Prostate gland (tissue), 2 donors: ENCODE results near the gene PAK5. TPM values are rescaled to one million over a fixed set of nuclear protein-coding genes. Genes with fewer than 3 reads are reported as not detected.

ENCODE experiments used
- DNase-seq: peaks from one replicate; pipeline ENCODE4 v3.0.0-alpha.2; 2019; ENCODE audit warnings: low spot score
- H3K27ac ChIP-seq, 2 donors: fragments of 200-600 bp; sonication (generic); 2 replicates each; pipeline ENCODE4 v1.5.1; 2017 to 2019
- H3K27me3 ChIP-seq: fragments of 200-600 bp; sonication (generic); replicated peaks from 2 replicates; pipeline ENCODE4 v1.5.1; 2019; ENCODE audit not compliant: insufficient read depth
- H3K36me3 ChIP-seq, 2 donors: fragments of 200-600 bp; sonication (generic); 1 replicate in 1 of 2; 2 replicates in 1 of 2; pipeline versions ENCODE4 v1.5.1 to v1.8.1; 2017 to 2019
- H3K4me1 ChIP-seq: fragments of 200-600 bp; sonication (generic); replicated peaks from 2 replicates; pipeline ENCODE4 v1.5.1; 2019
- H3K4me3 ChIP-seq, 2 donors: fragments of 200-600 bp; sonication (generic); 2 replicates each; pipeline ENCODE4 v1.5.1; 2017 to 2019
- H3K9me3 ChIP-seq: fragments of 200-600 bp; sonication (generic); 2 replicates; pipeline ENCODE4 v1.5.1; 2017
- CTCF ChIP-seq, 4 experiments: fragments of 200-600 bp in 2 of 4; fragments of 450-650 bp in 2 of 4; sonication (generic) in 2 of 4; IDR thresholded peaks; 1 replicate in 3 of 4; 2 replicates in 1 of 4; pipeline ENCODE4 v1.5.1; 2016 to 2019; ENCODE audit warnings: antibody characterized with exemption in 4 of 4, mild to moderate bottlenecking in 2 of 4, moderate library complexity in 2 of 4
- POLR2A ChIP-seq: fragments of 450-650 bp; IDR thresholded peaks from one replicate; pipeline ENCODE4 v1.6.1; 2016; ENCODE audit warnings: antibody characterized with exemption, mild to moderate bottlenecking
- POLR2AphosphoS5 ChIP-seq: sonication (generic); formaldehyde crosslinking; IDR thresholded peaks from one replicate; pipeline ENCODE4 v1.6.1; 2017; ENCODE audit warnings: antibody characterized with exemption
- WGBS: methylation state at CpG from one replicate; pipeline ENCODE4 v1.1.5; 2018; 5-methylcytosine and 5-hydroxymethylcytosine counted together
- intact Hi-C: fragments of 100-400 bp; cut with DNase I; formaldehyde crosslinking; loops from one replicate; pipeline ENCODE4 v1.14.2; 2022
- total RNA-seq, 2 donors: library from RNA; depleted of rRNA; stranded (reverse); fragments of >200 nt; gene quantifications; one replicate each; pipeline ENCODE4 v1.1.0, GENCODE V29; 2016

Gene PAK5
- total RNA-seq, 2 donors from 2014 or later: 1.4 to 1.9 TPM

- no peak for DNase-seq
- H3K9me3 ChIP-seq: no peaks in the 10 kb centered on the region
- no peaks in the 10 kb centered on the region for H3K27me3 ChIP-seq
- no peaks in the 10 kb centered on the region for H3K36me3 ChIP-seq
- H3K27ac ChIP-seq: no peak overlapping the region
- TF ChIP-seq POLR2AphosphoS5: no peak
- no peak for TF ChIP-seq CTCF (IDR thresholded peaks at IDR 0.05)
- TF ChIP-seq POLR2A: no peak
- H3K4me1 ChIP-seq: no peaks in the 10 kb centered on the region
- WGBS: 87% methylated on average over 2 of the region's 2 CpGs
- no peak overlapping the region for H3K4me3 ChIP-seq
- intact Hi-C loops: no loop called here
Observed at GRCh38 chr20:9789131-9789530, 49.7 kb downstream of the PAK5 start.

GRCh38 chr20:9775176-9775575 lies 63.7 kb downstream of the PAK5 start:
- no peaks in the 10 kb centered on the region for H3K27me3 ChIP-seq
- TF ChIP-seq CTCF (IDR thresholded peaks at IDR 0.05) (no peak), POLR2AphosphoS5 (no peak), POLR2A (no peak)
- WGBS: 94% methylated on average over 3 of the region's 3 CpGs
- intact Hi-C loops: no loop called here
- H3K36me3 ChIP-seq: no peaks in the 10 kb centered on the region
- no peaks in the 10 kb centered on the region for H3K4me1 ChIP-seq
- H3K9me3 ChIP-seq: no peaks in the 10 kb centered on the region
- H3K4me3 ChIP-seq: no peak overlapping the region
- no peak overlapping the region for H3K27ac ChIP-seq
- DNase-seq: no peak

- no peaks in the 10 kb centered on the region for H3K36me3 ChIP-seq
- WGBS: 89% methylated on average over 6 of the region's 6 CpGs
- no peaks in the 10 kb centered on the region for H3K27me3 ChIP-seq
- H3K27ac ChIP-seq: no peak overlapping the region
- intact Hi-C loops: no loop called here
- H3K4me3 ChIP-seq: no peak overlapping the region
- no peak for DNase-seq
- H3K9me3 ChIP-seq: no peaks in the 10 kb centered on the region
- TF ChIP-seq POLR2AphosphoS5 (no peak), POLR2A (no peak), CTCF (IDR thresholded peaks at IDR 0.05) (no peak)
- H3K4me1 ChIP-seq: no peaks in the 10 kb centered on the region
Observed at GRCh38 chr20:9769954-9770353, 68.9 kb downstream of the PAK5 start.

DNA sequence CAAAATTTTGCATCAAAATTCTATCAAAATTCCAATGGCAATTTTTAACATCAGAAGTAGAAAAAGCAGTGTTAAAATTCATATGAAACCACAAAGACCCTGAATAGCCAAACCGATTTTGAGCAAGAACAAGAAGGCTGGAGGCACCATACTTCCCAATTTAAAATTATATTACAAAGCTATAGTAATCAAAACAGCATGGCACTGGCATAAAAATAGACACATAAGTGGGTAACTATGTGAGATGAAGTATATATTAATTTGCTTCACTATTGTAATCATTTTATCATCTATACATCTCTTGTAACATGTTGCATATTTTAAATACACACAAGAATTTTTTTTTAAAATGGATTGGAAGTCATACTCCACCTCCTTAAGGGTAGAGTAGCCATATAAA lies 77.4 kb downstream of the PAK5 start:
- Histone ChIP-seq H3K36me3 (no peaks in the 10 kb centered on the region), H3K27me3 (no peaks in the 10 kb centered on the region), H3K4me1 (no peaks in the 10 kb centered on the region), H3K27ac (no peak overlapping the region), H3K4me3 (no peak overlapping the region), H3K9me3 (no peaks in the 10 kb centered on the region)
- 90% methylated on average over 1 of the region's 1 CpG for WGBS
- TF ChIP-seq CTCF (IDR thresholded peaks at IDR 0.05) (no peak), POLR2AphosphoS5 (no peak), POLR2A (no peak)
- intact Hi-C loops: no loop called here
- DNase-seq: no peak

GRCh38 chr20:9759392-9759791 lies 79.5 kb downstream of the PAK5 start:
- H3K27me3 ChIP-seq: no peaks in the 10 kb centered on the region
- intact Hi-C loops: no loop called here
- H3K9me3 ChIP-seq: no peaks in the 10 kb centered on the region
- H3K4me1 ChIP-seq: no peaks in the 10 kb centered on the region
- WGBS: 43% methylated on average over 4 of the region's 4 CpGs
- no peak for TF ChIP-seq POLR2AphosphoS5
- TF ChIP-seq CTCF (IDR thresholded peaks at IDR 0.05): no peak
- TF ChIP-seq POLR2A: no peak
- no peak for DNase-seq
- no peaks in the 10 kb centered on the region for H3K36me3 ChIP-seq
- H3K27ac ChIP-seq: no peak overlapping the region
- H3K4me3 ChIP-seq: no peak overlapping the region
